Ovary (tissue), 9 donors: Measurements from ENCODE around the gene SERINC5. TPM values are rescaled to one million over a fixed set of nuclear protein-coding genes. Genes with fewer than 3 reads are reported as not detected.

Experiments
- DNase-seq, 5 donors: peaks; one replicate each; pipeline ENCODE4 v3.0.0-alpha.2; 2019 to 2020
- H3K27ac ChIP-seq, 2 donors: fragments of 200-600 bp; one replicate each; pipeline versions ENCODE4 v1.5.1 to v1.8.0; 2019 to 2022
- H3K27me3 ChIP-seq: fragments of 200-600 bp; one replicate; pipeline ENCODE4 v1.8.0; 2022
- H3K36me3 ChIP-seq: fragments of 200-600 bp; sonication (generic); one replicate; pipeline ENCODE4 v1.5.1; 2019
- H3K4me1 ChIP-seq: one replicate; pipeline ENCODE4 v1.8.1; 2013; ENCODE audit warnings: mild to moderate bottlenecking, moderate library complexity; ENCODE audit not compliant: insufficient read depth
- H3K4me3 ChIP-seq: fragments of 200-600 bp; sonication (generic); one replicate; pipeline ENCODE4 v1.5.1; 2017
- H3K9me3 ChIP-seq, 2 donors: fragments of 200-600 bp in 1 of 2; sonication (generic) in 1 of 2; one replicate each; pipeline versions ENCODE4 v1.5.1 to v1.8.1; 2013 to 2019; ENCODE audit warnings: mild to moderate bottlenecking in 1 of 2, moderate library complexity in 1 of 2
- EP300 ChIP-seq: sonication (generic); formaldehyde crosslinking; IDR thresholded peaks from one replicate; pipeline ENCODE4 v1.6.1; 2017; ENCODE audit warnings: antibody characterized with exemption
- POLR2A ChIP-seq: fragments of 450-650 bp; IDR thresholded peaks from one replicate; pipeline ENCODE4 v1.6.1; 2017; ENCODE audit warnings: antibody characterized with exemption, mild to moderate bottlenecking, moderate library complexity
- WGBS, 3 donors: extraction: QIAGEN DNeasy Blood & Tissue Kit in 1 of 3; methylation state at CpG; one replicate each; pipeline versions ENCODE4 v1.1.5 to v1.1.7; 2013 to 2017; 5-methylcytosine and 5-hydroxymethylcytosine counted together
- intact Hi-C, 4 donors: fragments of 100-400 bp; cut with DNase I; formaldehyde crosslinking; loops; one replicate each; pipeline versions ENCODE4 v1.11.0 to v1.15.1; 2022 to 2023
- polyA plus RNA-seq, 2 donors: library from polyadenylated mRNA; stranded (reverse); fragments of 200-250 nt in 1 of 2; fragments of 350-450 nt in 1 of 2; fragmentation: Illumina TruSeq in 1 of 2; extraction: RNeasy Lipid Tissue Mini Kit (QIAGEN cat#74804) in 1 of 2; gene quantifications; one replicate each; pipeline ENCODE4 v1.2.3, GENCODE V29; 2013 to 2014
- total RNA-seq, 7 donors: library from RNA; depleted of rRNA in 2 of 7; stranded (reverse); fragments of >200 nt in 2 of 7; fragmentation: NEBNext Ultra II Directional in 3 of 7; extraction: Animal tissue kit (Norgen Biotek cat#: 25700) in 3 of 7; gene quantifications; one replicate each; pipeline versions ENCODE4 v1.1.0 to v1.2.4, GENCODE V29; 2016 to 2023
- TF ChIP-seq, protein P1 (sequence below), 3 donors: fragments of 450-650 bp in 2 of 3; fragments of 200-600 bp in 1 of 3; IDR thresholded peaks; one replicate each; pipeline versions ENCODE4 v1.5.1 to v1.8.0; 2016 to 2022; ENCODE audit warnings: antibody characterized with exemption in 3 of 3, mild to moderate bottlenecking in 1 of 3
- donor health status: DM: no; HTN: no; CAD: no; lungs with moderate emphysema.
- donor health status: DM: no; HTN: no; CAD: no.
- donor health status: Bipolar disorder and iron deficiency.
- donor health status: DM: yes; HTN: yes; CAD: no.
- donor health status: DM: no; HTN: no; CAD: no.
- donor health status: DM: yes; HTN: yes; CAD: no.

Gene SERINC5
- total and polyA plus RNA-seq, 9 donors, result 12.7 to 88.7 (median 44.5) TPM

DNA sequence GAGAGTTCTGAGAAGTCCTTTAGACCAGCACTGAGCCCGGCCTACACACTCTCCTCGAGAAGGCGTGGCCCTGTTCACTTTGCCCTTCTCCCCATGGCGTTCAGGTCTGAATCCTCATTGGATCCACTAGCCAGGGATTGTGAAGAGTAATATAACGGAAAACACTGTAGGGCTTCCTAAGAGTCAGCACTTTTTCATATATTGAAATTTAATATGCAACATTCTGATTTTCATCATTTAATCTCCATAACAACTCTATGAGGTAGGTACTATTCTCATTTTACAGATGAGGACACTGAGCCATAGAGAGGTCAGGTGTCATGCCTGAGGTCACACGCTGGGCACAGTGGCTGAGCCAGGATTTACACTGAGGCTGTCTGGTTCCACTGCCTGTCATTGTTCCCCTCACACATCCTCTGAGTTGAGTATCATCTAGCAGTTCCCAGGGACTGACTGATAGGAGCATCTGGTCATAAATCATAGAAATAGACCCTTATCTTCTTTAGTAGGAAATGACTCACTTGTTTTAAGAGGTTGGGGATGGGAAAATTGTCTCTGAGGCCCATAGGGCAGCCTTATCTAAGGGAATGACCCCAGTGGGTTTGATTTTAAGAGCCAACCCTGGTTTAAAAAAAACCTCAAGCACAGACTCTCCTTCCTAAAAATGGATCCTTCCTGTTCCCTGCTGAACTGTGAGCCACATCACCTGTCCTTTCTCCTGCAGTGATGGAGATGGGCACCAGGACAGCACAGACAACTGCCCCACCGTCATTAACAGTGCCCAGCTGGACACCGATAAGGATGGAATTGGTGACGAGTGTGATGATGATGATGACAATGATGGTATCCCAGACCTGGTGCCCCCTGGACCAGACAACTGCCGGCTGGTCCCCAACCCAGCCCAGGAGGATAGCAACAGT lies 179.5 kb downstream of the SERINC5 start:
- Histone ChIP-seq H3K36me3 (no peaks in the 10 kb centered on the region), H3K27ac (no peak overlapping the region), H3K9me3 (no peaks in the 10 kb centered on the region), H3K4me3 (no peak overlapping the region), H3K27me3 (no peaks in the 10 kb centered on the region), H3K4me1 (peaks cover 6% of the 10 kb centered on the region)
- DNase-seq, result no peak
- 85 to 86% (median 85%) methylated on average over 10 of the region's 10 CpGs for WGBS, 3 donors
- intact Hi-C loops, result no loop called here
- TF ChIP-seq POLR2A (no peak), EP300 (no peak)
- TF ChIP-seq, protein P1, sequence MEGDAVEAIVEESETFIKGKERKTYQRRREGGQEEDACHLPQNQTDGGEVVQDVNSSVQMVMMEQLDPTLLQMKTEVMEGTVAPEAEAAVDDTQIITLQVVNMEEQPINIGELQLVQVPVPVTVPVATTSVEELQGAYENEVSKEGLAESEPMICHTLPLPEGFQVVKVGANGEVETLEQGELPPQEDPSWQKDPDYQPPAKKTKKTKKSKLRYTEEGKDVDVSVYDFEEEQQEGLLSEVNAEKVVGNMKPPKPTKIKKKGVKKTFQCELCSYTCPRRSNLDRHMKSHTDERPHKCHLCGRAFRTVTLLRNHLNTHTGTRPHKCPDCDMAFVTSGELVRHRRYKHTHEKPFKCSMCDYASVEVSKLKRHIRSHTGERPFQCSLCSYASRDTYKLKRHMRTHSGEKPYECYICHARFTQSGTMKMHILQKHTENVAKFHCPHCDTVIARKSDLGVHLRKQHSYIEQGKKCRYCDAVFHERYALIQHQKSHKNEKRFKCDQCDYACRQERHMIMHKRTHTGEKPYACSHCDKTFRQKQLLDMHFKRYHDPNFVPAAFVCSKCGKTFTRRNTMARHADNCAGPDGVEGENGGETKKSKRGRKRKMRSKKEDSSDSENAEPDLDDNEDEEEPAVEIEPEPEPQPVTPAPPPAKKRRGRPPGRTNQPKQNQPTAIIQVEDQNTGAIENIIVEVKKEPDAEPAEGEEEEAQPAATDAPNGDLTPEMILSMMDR (IDR thresholded peaks at IDR 0.05), result no peak

GRCh38 chr5:80072103-80073073 lies 183.5 kb downstream of the SERINC5 start:
- 82 to 91% (median 90%) methylated on average over 10 of the region's 10 CpGs for WGBS, 3 donors
- Histone ChIP-seq H3K27ac (no peak overlapping the region), H3K27me3 (no peaks in the 10 kb centered on the region), H3K9me3 (no peaks in the 10 kb centered on the region), H3K36me3 (no peaks in the 10 kb centered on the region), H3K4me1 (peaks cover 14% of the 10 kb centered on the region), H3K4me3 (no peak overlapping the region)
- intact Hi-C loops, result no loop called here
- DNase-seq, result no peak
- TF ChIP-seq POLR2A (no peak), EP300 (no peak)
- TF ChIP-seq, protein P1 (IDR thresholded peaks at IDR 0.05), result no peak

DNA sequence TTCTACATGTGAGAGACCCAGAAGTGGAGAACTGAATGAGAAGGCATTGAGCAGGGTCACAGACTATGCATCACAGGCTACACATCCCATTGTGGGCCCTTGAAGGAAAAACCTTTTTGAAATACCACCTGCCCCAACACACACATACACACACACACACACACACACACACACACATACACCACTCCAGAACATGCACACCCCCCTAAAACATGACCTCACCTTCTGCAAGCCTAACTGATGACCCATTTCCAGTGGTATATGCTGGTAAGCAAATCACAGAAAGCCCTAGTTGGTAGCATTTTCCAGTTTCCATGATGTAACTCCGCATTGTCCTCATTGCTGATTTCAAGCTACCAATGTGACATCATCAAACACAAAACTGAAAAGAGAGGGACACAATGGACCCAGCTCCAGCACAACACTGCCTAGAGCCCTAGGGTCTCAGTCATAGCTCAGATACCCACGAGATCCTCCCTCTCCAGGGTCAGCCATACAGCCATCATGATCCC lies 184.3 kb downstream of the SERINC5 start:
- intact Hi-C loops, result no loop called here
- Histone ChIP-seq H3K27me3 (no peaks in the 10 kb centered on the region), H3K36me3 (no peaks in the 10 kb centered on the region), H3K4me3 (no peak overlapping the region), H3K9me3 (no peaks in the 10 kb centered on the region), H3K27ac (no peak overlapping the region), H3K4me1 (peaks cover 14% of the 10 kb centered on the region)
- DNase-seq, result no peak
- 92 to 97% (median 92%) methylated on average over 2 of the region's 2 CpGs for WGBS, 3 donors
- TF ChIP-seq, protein P1 (IDR thresholded peaks at IDR 0.05), result no peak
- no peak for TF ChIP-seq EP300
- no peak for TF ChIP-seq POLR2A
